H1 (cell line): ENCODE data around the gene TMEM163. TPM values are rescaled to one million over a fixed set of nuclear protein-coding genes. Genes with fewer than 3 reads are reported as not detected.

ENCODE experiments used
- BCL11A ChIP-seq, 2 experiments: IDR thresholded peaks; one replicate each; pipeline ENCODE4 v1.6.1; 2011; ENCODE audit warnings: low read depth in 2 of 2, low read length in 2 of 2, mild to moderate bottlenecking in 2 of 2
- CEBPB ChIP-seq: IDR thresholded peaks from 2 replicates; pipeline ENCODE4 v1.6.1; 2012; ENCODE audit warnings: low read depth, low read length
- CHD1 ChIP-seq: IDR thresholded peaks from 2 replicates; pipeline ENCODE4 v1.6.1; 2012; ENCODE audit warnings: low read depth, low read length, improper control_type of control experiment
- CTBP2 ChIP-seq: IDR thresholded peaks from 2 replicates; pipeline ENCODE4 v1.7.0; 2011; ENCODE audit warnings: borderline replicate concordance, mild to moderate bottlenecking, moderate library complexity, mixed read lengths, low read length; ENCODE audit not compliant: insufficient read depth, insufficient read length
- EGR1 ChIP-seq: IDR thresholded peaks from 2 replicates; pipeline ENCODE4 v1.6.1; 2011; ENCODE audit warnings: low read depth, low read length, borderline replicate concordance
- KDM1A ChIP-seq: fragments of 200-600, 300-600 bp; sonication (generic); IDR thresholded peaks from 2 replicates; pipeline ENCODE4 v1.7.1; 2016; ENCODE audit warnings: mild to moderate bottlenecking, low read length, borderline replicate concordance
- POU5F1 ChIP-seq: IDR thresholded peaks from 2 replicates; pipeline ENCODE4 v1.6.1; 2011; ENCODE audit warnings: low read depth, mild to moderate bottlenecking, low read length, moderate library complexity
- polyA plus RNA-seq, 7 experiments: library from polyadenylated mRNA; depleted of rRNA in 3 of 7; stranded (reverse) in 5 of 7; unstranded in 2 of 7; fragments of >200 nt in 5 of 7; fragments of 200-250 nt in 2 of 7; gene quantifications; 1 replicate in 5 of 7; 2 replicates in 1 of 7; 4 replicates in 1 of 7; pipeline versions ENCODE4 v1.2.1 to v1.2.3, GENCODE V29; 2011 to 2013; ENCODE audit warnings: missing spikeins in 2 of 7, mixed read lengths in 2 of 7
- total RNA-seq: library from RNA; stranded (reverse); fragmentation: NEBNext Ultra II Directional; extraction: Animal tissue kit (Norgen Biotek cat#: 25700); gene quantifications from 2 replicates; pipeline ENCODE4 v1.2.1, GENCODE V29; 2021
- TF ChIP-seq, protein P1 (sequence below): IDR thresholded peaks from 2 replicates; pipeline ENCODE4 v1.6.1; 2011; ENCODE audit warnings: low read length, improper control_type of control experiment

The TMEM163 gene
- total and polyA plus RNA-seq, 2 of the 8 experiments (the other 6 are each of a cell fraction or from before 2014, with no cell fraction given): 2.8 to 3.2 TPM

DNA sequence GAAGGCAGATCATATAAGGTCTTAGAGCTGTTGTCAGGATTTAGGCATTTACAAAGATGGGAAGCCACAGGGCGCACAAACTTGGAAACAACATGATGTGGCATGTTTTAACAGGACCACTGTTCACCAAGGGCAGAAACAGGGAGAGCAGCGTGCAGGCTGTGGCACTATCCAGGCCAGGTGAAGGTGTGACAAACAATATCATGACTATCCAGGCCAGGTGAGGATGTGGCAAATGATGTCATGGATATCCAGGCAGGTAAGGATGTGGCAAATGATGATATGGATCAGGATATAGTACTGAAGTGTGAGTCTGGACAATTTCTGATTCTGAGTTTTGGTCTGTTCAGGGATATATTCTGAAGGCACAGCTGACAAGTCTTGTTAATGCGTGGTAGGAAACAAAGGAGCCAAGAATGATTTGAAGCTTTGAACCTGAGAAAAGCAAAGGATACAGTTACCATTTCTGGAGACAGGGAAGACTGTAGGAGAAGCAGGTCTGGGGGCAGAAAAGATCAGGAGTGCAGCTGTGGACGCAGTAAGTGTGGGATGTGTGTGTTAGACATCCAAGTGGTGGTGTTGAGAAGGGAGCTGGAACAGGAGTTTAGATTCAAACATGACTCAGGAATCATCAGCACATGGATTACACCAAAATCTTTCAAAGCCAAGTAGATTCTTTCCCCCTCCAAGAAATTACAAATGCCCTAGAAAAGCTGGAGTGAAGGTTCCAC, 205.9 kb downstream of the TMEM163 start (continued):
- TF ChIP-seq, protein P1, sequence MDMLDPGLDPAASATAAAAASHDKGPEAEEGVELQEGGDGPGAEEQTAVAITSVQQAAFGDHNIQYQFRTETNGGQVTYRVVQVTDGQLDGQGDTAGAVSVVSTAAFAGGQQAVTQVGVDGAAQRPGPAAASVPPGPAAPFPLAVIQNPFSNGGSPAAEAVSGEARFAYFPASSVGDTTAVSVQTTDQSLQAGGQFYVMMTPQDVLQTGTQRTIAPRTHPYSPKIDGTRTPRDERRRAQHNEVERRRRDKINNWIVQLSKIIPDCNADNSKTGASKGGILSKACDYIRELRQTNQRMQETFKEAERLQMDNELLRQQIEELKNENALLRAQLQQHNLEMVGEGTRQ: no peak
- TF ChIP-seq CTBP2 (no peak), POU5F1 (no peak), BCL11A (IDR thresholded peaks at IDR 0.05; ENCODE audit: low read depth in 2 of 2, low read length in 2 of 2) (no peak), EGR1 (no peak), CEBPB (no peak), KDM1A (no peak), CHD1 (no peak)
- TF ChIP-seq, all 59 proteins: peak for 0
